K562 (cell line): ENCODE data around the gene MCC. TPM values are rescaled to one million over a fixed set of nuclear protein-coding genes. Genes with fewer than 3 reads are reported as not detected.

ENCODE experiments used
- ATAC-seq: fragments of 200-7000 bp; cut with Tn5 transposase; 3 replicates; pipeline ENCODE4 v1.9.1; 2020; ENCODE audit warnings: moderate library complexity
- BruUV-seq: library from RNA; stranded (reverse); fragments of 400-500 nt; replicated peaks from 2 replicates; lab custom pipeline; 2021; lab: Mats Ljungman, UMichigan
- CTCF ChIA-PET: fragments of 300-600 bp; formaldehyde crosslinking; extraction: SDS; loops from one replicate; lab custom pipeline; 2021; ENCODE audit warnings: low intra/inter-chr PET ratio; lab: Yijun Ruan, JAX
- POLR2A ChIA-PET: fragments of 300-600, 350-650 bp; sonication (Branson Sonifier 250); formaldehyde crosslinking; extraction: SDS; loops from one replicate; lab custom pipeline; 2021; ENCODE audit warnings: antibody characterized with exemption, inconsistent platforms; lab: Yijun Ruan, JAX
- DNase-seq, 4 experiments: peaks; one replicate each; pipeline versions ENCODE4 v3.0.0 to v3.0.0-alpha.2; 2011 to 2018; ENCODE audit warnings: low spot score in 3 of 4, mixed read lengths in 3 of 4; ENCODE audit errors: extremely low read depth in 1 of 4
- FAIRE-seq: peaks from 2 replicates; lab custom pipeline; 2011; peaks lifted over from hg19 to GRCh38; lab: Jason Lieb, UNC
- H2AFZ ChIP-seq: 2 replicates; pipeline ENCODE4 v1.6.0; 2011; ENCODE audit warnings: low read depth, low read length, control low read depth, inconsistent platforms
- H3K27ac ChIP-seq: fragments of 200-600 bp; 3 replicates; pipeline ENCODE4 v1.8.0; 2011; ENCODE audit warnings: low read depth, mild to moderate bottlenecking, control low read depth, inconsistent platforms, low read length, moderate library complexity, mixed read lengths; ENCODE audit errors: extremely low read depth
- H3K27me3 ChIP-seq, 2 experiments: fragments of 300-600 bp in 1 of 2; 2 replicates in 1 of 2; 3 replicates in 1 of 2; pipeline versions ENCODE4 v1.6.0 to v1.8.0; 2011; ENCODE audit warnings: inconsistent platforms in 2 of 2, low read length in 2 of 2, mild to moderate bottlenecking in 1 of 2, mixed read lengths in 1 of 2, moderate library complexity in 1 of 2; ENCODE audit not compliant: control insufficient read depth in 2 of 2, insufficient read depth in 2 of 2
- H3K36me3 ChIP-seq: fragments of 300-600 bp; 3 replicates; pipeline ENCODE4 v1.8.0; 2011; ENCODE audit warnings: mild to moderate bottlenecking, low read length, inconsistent platforms; ENCODE audit not compliant: control insufficient read depth, insufficient read depth
- H3K4me1 ChIP-seq, 2 experiments: fragments of 200-600 bp in 1 of 2; replicated peaks in 1 of 2; 2 replicates in 1 of 2; 3 replicates in 1 of 2; pipeline versions ENCODE4 v1.5.1 to v1.8.0; 2011; ENCODE audit warnings: inconsistent platforms in 2 of 2, low read length in 2 of 2, mild to moderate bottlenecking in 1 of 2, mixed read lengths in 1 of 2, moderate library complexity in 1 of 2; ENCODE audit not compliant: control insufficient read depth in 2 of 2, insufficient read depth in 2 of 2
- H3K4me2 ChIP-seq: 2 replicates; pipeline ENCODE4 v1.6.1; 2011; ENCODE audit warnings: low read length, control low read depth, inconsistent platforms, mixed read lengths; ENCODE audit not compliant: insufficient read depth
- H3K4me3 ChIP-seq: fragments of 200-600 bp; sonication (generic), shearing (Covaris generic); 2 replicates; pipeline ENCODE4 v1.5.1; 2016; ENCODE audit warnings: control low read depth, inconsistent platforms
- H3K79me2 ChIP-seq: fragments of 200-600 bp; 3 replicates; pipeline ENCODE4 v1.8.0; 2011; ENCODE audit warnings: low read length, inconsistent platforms; ENCODE audit not compliant: control insufficient read depth, insufficient read depth
- H3K9ac ChIP-seq, 2 experiments: 2 replicates each; pipeline versions ENCODE4 v1.6.0 to v1.6.1; 2011; ENCODE audit warnings: low read depth in 2 of 2, low read length in 2 of 2, control low read depth in 1 of 2, inconsistent platforms in 1 of 2, mild to moderate bottlenecking in 1 of 2, mixed read lengths in 1 of 2; ENCODE audit not compliant: insufficient read depth in 1 of 2
- H3K9me1 ChIP-seq: one replicate; pipeline ENCODE4 v1.6.0; 2011; ENCODE audit warnings: inconsistent platforms, mild to moderate bottlenecking, low read length, moderate library complexity; ENCODE audit not compliant: control insufficient read depth, insufficient read depth
- H3K9me3 ChIP-seq: replicated peaks from 2 replicates; pipeline ENCODE4 v1.5.1; 2011; ENCODE audit warnings: low read depth, low read length, inconsistent platforms; ENCODE audit not compliant: control insufficient read depth, insufficient read depth
- H4K20me1 ChIP-seq: replicated peaks from 2 replicates; pipeline ENCODE4 v1.6.1; 2011; ENCODE audit warnings: low read length, inconsistent platforms, mixed read lengths; ENCODE audit not compliant: control insufficient read depth, insufficient read depth
- CEBPZ ChIP-seq: fragments of 150-350 bp; IDR thresholded peaks from 2 replicates; pipeline ENCODE4 v1.6.1; 2014; ENCODE audit warnings: low read depth, mild to moderate bottlenecking, low read length, borderline replicate concordance
- EHMT2 ChIP-seq: fragments of 450-650 bp; IDR thresholded peaks from 2 replicates; pipeline ENCODE4 v1.6.1; 2018; ENCODE audit warnings: antibody characterized with exemption
- GABPB2 ChIP-seq: fragments of 250-450 bp; sonication (Bioruptor Pico); conservative IDR thresholded peaks from 2 replicates; pipeline ENCODE4 v1.5.1; 2021; ENCODE audit warnings: mild to moderate bottlenecking
- RBM34 ChIP-seq: fragments of 200-400 bp; formaldehyde crosslinking; IDR thresholded peaks from 2 replicates; pipeline ENCODE4 v1.6.1; 2018; ENCODE audit warnings: low read length, borderline replicate concordance; ENCODE audit not compliant: insufficient read depth
- SMAD4 ChIP-seq: fragments of 250-450 bp; sonication (Bioruptor Pico); conservative IDR thresholded peaks from 2 replicates; pipeline ENCODE4 v1.8.0; 2021; ENCODE audit warnings: inconsistent platforms, mild to moderate bottlenecking, moderate library complexity
- XRCC5 ChIP-seq: fragments of 200-400 bp; formaldehyde crosslinking; IDR thresholded peaks from 2 replicates; pipeline ENCODE4 v1.6.1; 2017; ENCODE audit warnings: low read depth, mild to moderate bottlenecking, low read length
- ZBED1 ChIP-seq: IDR thresholded peaks from 2 replicates; pipeline ENCODE4 v1.6.1; 2014
- ZBTB5 ChIP-seq: fragments of 450-650 bp; IDR thresholded peaks from 2 replicates; pipeline ENCODE4 v1.6.1; 2017; ENCODE audit warnings: antibody characterized with exemption
- ZNF778 ChIP-seq: fragments of 450-650 bp; formaldehyde crosslinking; IDR thresholded peaks from 2 replicates; pipeline ENCODE4 v1.4.0; 2020; ENCODE audit warnings: mild to moderate bottlenecking, moderate library complexity
- WGBS: fragments of 100-300 bp; shearing (Covaris generic); methylation state at CpG from one replicate; pipeline ENCODE4 v1.1.6; 2016; ENCODE audit warnings: low coverage, mixed read lengths; ENCODE audit not compliant: insufficient coverage; ENCODE audit errors: missing lambda C conversion rate; 5-methylcytosine and 5-hydroxymethylcytosine counted together
- in situ Hi-C: fragments of 300-500 bp; cut with MboI; formaldehyde crosslinking; loops from 4 replicates; pipeline ENCODE4 v1.15.0; 2018; ENCODE audit warnings: inconsistent platforms, mixed read lengths
- intact Hi-C: fragments of 100-400 bp; cut with micrococcal nuclease; formaldehyde crosslinking; loops from 2 replicates; pipeline ENCODE4 v1.14.2; 2022
- polyA plus RNA-seq, 8 experiments: library from polyadenylated mRNA; depleted of rRNA in 4 of 8; stranded (reverse) in 5 of 8; unstranded in 3 of 8; fragments of >200 nt; fragmentation: Nextera tagmentation in 2 of 8; fragmentation: Illumina TruSeq in 1 of 8; extraction: Ambion mirVana in 2 of 8; extraction: Trizol in 1 of 8; gene quantifications; 2 replicates each; pipeline versions ENCODE4 v1.2.1 to v1.2.3, GENCODE V29; 2011 to 2014; ENCODE audit warnings: inconsistent platforms in 1 of 8, missing spikeins in 1 of 8
- total RNA-seq, 7 experiments: library from RNA; depleted of rRNA in 6 of 7; stranded (reverse); fragments of >200 nt in 6 of 7; fragmentation: Illumina TruSeq in 2 of 7; extraction: Trizol in 2 of 7; gene quantifications; 2 replicates each; pipeline versions ENCODE4 v1.2.1 to v1.2.3, GENCODE V29; 2011 to 2021; ENCODE audit warnings: low replicate concordance in 1 of 7

Gene MCC
- total and polyA plus RNA-seq, 9 of the 15 experiments (the other 6 are each of a cell fraction or from before 2014, with no cell fraction given): 0.04 to 0.24 (median 0.06) TPM; not detected in 1

DNA sequence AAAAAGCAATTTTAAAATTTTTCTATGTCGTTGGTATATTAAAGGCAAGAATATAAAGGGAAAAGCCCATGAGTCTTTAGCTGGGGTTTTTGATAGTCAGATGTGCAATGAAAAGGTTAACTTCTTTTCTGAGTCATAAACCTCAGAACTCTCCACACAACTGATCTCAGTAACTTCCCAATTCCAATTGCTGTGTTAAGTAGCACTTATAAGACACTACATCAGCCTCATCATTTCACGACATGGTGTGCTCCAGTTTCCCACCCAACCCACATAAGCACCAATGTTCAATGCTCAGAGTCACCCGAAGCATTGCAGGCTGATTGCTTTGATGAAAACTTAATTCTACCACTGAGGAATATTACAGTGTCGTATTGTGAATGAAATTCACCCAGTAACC, 209.3 kb downstream of the MCC start:
- Histone ChIP-seq H3K4me1 (no peaks in the 10 kb centered on the region; a peak in 1 of 5 replicates), H3K27ac (no peak overlapping the region), H3K4me2 (no peak overlapping the region), H3K4me3 (no peak overlapping the region), H2AFZ (no peak overlapping the region), H3K27me3 (peaks cover 0 to 5% of the 10 kb centered on the region in 2 experiments; a peak in 3 of 5 replicates), H3K9me3 (no peaks in the 10 kb centered on the region), H3K79me2 (no peaks in the 10 kb centered on the region), H3K9me1 (no peaks in the 10 kb centered on the region), H4K20me1 (0 out of 2 replicates have a peak, but pooled peaks cover 4% of the 10 kb centered on the region), H3K9ac (no peak overlapping the region), H3K36me3 (no peaks in the 10 kb centered on the region)
- no peak for TF ChIP-seq SMAD4
- TF ChIP-seq ZBED1: no peak
- TF ChIP-seq ZBTB5: no peak
- TF ChIP-seq XRCC5: no peak
- no peak for TF ChIP-seq RBM34
- TF ChIP-seq ZNF778 (CRISPR knock-in tag): no peak
- TF ChIP-seq CEBPZ: no peak
- no peak for TF ChIP-seq GABPB2
- TF ChIP-seq EHMT2: no peak
- no peak for FAIRE-seq
- POLR2A ChIA-PET: interaction anchor here (0.7 kb wide), 1 partner anchor 9 kb away, joined by 4 read pairs; no protein-coding TSS in a partner anchor
- DNase-seq: no peak
- WGBS: 0% methylated on average over 4 of the region's 4 CpGs
- CTCF ChIA-PET: no interaction called here
- in situ Hi-C loops: no loop called here
- intact Hi-C loops: no loop called here
- no TSS peak for BruUV-seq
- ATAC-seq: no peak
